K562 (cell line): ENCODE results near the gene SLC34A1. TPM values are rescaled to one million over a fixed set of nuclear protein-coding genes. Genes with fewer than 3 reads are reported as not detected.
A peak's percentile ranks its signal among the peaks of the same experiment; 100 is the strongest.

ENCODE experiments used
- CREB3L1 ChIP-seq: fragments of 450-650 bp; IDR thresholded peaks from 2 replicates; pipeline ENCODE4 v1.6.1; 2014; ENCODE audit warnings: low read depth, mild to moderate bottlenecking, moderate library complexity, borderline replicate concordance
- HLTF ChIP-seq: fragments of 450-650 bp; IDR thresholded peaks from 2 replicates; pipeline ENCODE4 v1.6.1; 2016
- POLR2B ChIP-seq: fragments of 450-650 bp; IDR thresholded peaks from 2 replicates; pipeline ENCODE4 v1.6.1; 2018; ENCODE audit warnings: low read depth; ENCODE audit not compliant: partially characterized antibody
- SRSF3 ChIP-seq: fragments of 200-400 bp; formaldehyde crosslinking; IDR thresholded peaks from 2 replicates; pipeline ENCODE4 v1.6.1; 2016; ENCODE audit warnings: mild to moderate bottlenecking, low read length, moderate library complexity; ENCODE audit not compliant: insufficient read depth
- ZNF134 ChIP-seq: fragments of 250-450 bp; sonication (Bioruptor Pico); conservative IDR thresholded peaks from 2 replicates; pipeline ENCODE4 v1.4.0; 2020
- ZNF239 ChIP-seq: fragments of 250-450 bp; sonication (Bioruptor Pico); IDR thresholded peaks from 2 replicates; pipeline ENCODE4 v1.4.0; 2020; ENCODE audit warnings: mild to moderate bottlenecking
- ZNF444 ChIP-seq: fragments of 250-450 bp; sonication (Bioruptor Pico); IDR thresholded peaks from 2 replicates; pipeline ENCODE4 v1.4.0; 2020; ENCODE audit warnings: mild to moderate bottlenecking, moderate library complexity
- ZNF445 ChIP-seq: fragments of 250-450 bp; sonication (Bioruptor Pico); IDR thresholded peaks from 2 replicates; pipeline ENCODE4 v1.4.0; 2020; ENCODE audit warnings: low read depth, mild to moderate bottlenecking, moderate library complexity
- ZNF512 ChIP-seq: IDR thresholded peaks from 2 replicates; pipeline ENCODE4 v1.6.1; 2016; ENCODE audit warnings: missing genetic modification characterization, missing compliant biosample characterization
- ZNF644 ChIP-seq: fragments of 200-800 bp; sonication (Bioruptor generic); IDR thresholded peaks from 2 replicates; pipeline ENCODE4 v1.6.1; 2016; ENCODE audit warnings: low read depth, missing genetic modification characterization, missing compliant biosample characterization
- ZNF707 ChIP-seq: fragments of 250-450 bp; sonication (Bioruptor Pico); conservative IDR thresholded peaks from 2 replicates; pipeline ENCODE4 v1.8.0; 2022; ENCODE audit warnings: inconsistent platforms, mild to moderate bottlenecking, moderate library complexity
- ZNF75A ChIP-seq: fragments of 450-650 bp; formaldehyde crosslinking; IDR thresholded peaks from 2 replicates; pipeline ENCODE4 v1.4.0; 2020; ENCODE audit warnings: mild to moderate bottlenecking
- polyA plus RNA-seq, 8 experiments: library from polyadenylated mRNA; depleted of rRNA in 4 of 8; stranded (reverse) in 5 of 8; unstranded in 3 of 8; fragments of >200 nt; fragmentation: Nextera tagmentation in 2 of 8; fragmentation: Illumina TruSeq in 1 of 8; extraction: Ambion mirVana in 2 of 8; extraction: Trizol in 1 of 8; gene quantifications; 2 replicates each; pipeline versions ENCODE4 v1.2.1 to v1.2.3, GENCODE V29; 2011 to 2014; ENCODE audit warnings: inconsistent platforms in 1 of 8, missing spikeins in 1 of 8
- total RNA-seq, 7 experiments: library from RNA; depleted of rRNA in 6 of 7; stranded (reverse); fragments of >200 nt in 6 of 7; fragmentation: Illumina TruSeq in 2 of 7; extraction: Trizol in 2 of 7; gene quantifications; 2 replicates each; pipeline versions ENCODE4 v1.2.1 to v1.2.3, GENCODE V29; 2011 to 2021; ENCODE audit warnings: low replicate concordance in 1 of 7
- TF ChIP-seq, protein P1 (sequence below): fragments of 250-450 bp; sonication (Bioruptor Pico); IDR thresholded peaks from 2 replicates; pipeline ENCODE4 v1.4.0; 2020; ENCODE audit warnings: mild to moderate bottlenecking, moderate library complexity
- TF ChIP-seq, protein P2 (sequence below), 2 experiments: IDR thresholded peaks in 1 of 2; conservative IDR thresholded peaks in 1 of 2; 2 replicates each; pipeline ENCODE4 v1.6.1; 2016; ENCODE audit warnings: low read depth in 2 of 2, mild to moderate bottlenecking in 1 of 2, missing compliant biosample characterization in 1 of 2, missing genetic modification characterization in 1 of 2, moderate library complexity in 1 of 2
- TF ChIP-seq, protein P3 (sequence below): fragments of 450-650 bp; IDR thresholded peaks from 2 replicates; pipeline ENCODE4 v1.6.1; 2016; ENCODE audit warnings: antibody characterized with exemption

The SLC34A1 gene
- total and polyA plus RNA-seq, 9 of the 15 experiments (the other 6 are each of a cell fraction or from before 2014, with no cell fraction given): not detected

GRCh38 chr5:177404641-177405179, 20.5 kb downstream of the SLC34A1 start (continued):
- TF ChIP-seq, protein P1, sequence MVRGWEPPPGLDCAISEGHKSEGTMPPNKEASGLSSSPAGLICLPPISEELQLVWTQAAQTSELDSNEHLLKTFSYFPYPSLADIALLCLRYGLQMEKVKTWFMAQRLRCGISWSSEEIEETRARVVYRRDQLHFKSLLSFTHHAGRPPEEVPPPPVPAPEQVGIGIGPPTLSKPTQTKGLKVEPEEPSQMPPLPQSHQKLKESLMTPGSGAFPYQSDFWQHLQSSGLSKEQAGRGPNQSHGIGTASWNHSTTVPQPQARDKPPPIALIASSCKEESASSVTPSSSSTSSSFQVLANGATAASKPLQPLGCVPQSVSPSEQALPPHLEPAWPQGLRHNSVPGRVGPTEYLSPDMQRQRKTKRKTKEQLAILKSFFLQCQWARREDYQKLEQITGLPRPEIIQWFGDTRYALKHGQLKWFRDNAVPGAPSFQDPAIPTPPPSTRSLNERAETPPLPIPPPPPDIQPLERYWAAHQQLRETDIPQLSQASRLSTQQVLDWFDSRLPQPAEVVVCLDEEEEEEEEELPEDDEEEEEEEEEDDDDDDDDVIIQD: no peak
- TF ChIP-seq ZNF707 (no peak), ZNF445 (CRISPR knock-in tag) (no peak), ZNF75A (CRISPR knock-in tag) (no peak), HLTF (no peak), CREB3L1 (no peak), ZNF239 (CRISPR knock-in tag) (no peak), ZNF644 (tag) (no peak), ZNF444 (CRISPR knock-in tag) (no peak), ZNF134 (no peak), SRSF3 (0 out of 2 replicates have a peak, but pooled peaks have one; percentile 82), POLR2B (peak; percentile 25), ZNF512 (tag) (no peak)
- TF ChIP-seq, protein P2, sequence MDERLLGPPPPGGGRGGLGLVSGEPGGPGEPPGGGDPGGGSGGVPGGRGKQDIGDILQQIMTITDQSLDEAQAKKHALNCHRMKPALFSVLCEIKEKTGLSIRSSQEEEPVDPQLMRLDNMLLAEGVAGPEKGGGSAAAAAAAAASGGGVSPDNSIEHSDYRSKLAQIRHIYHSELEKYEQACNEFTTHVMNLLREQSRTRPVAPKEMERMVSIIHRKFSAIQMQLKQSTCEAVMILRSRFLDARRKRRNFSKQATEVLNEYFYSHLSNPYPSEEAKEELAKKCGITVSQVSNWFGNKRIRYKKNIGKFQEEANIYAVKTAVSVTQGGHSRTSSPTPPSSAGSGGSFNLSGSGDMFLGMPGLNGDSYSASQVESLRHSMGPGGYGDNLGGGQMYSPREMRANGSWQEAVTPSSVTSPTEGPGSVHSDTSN (CRISPR knock-in tag; IDR thresholded peaks at IDR 0.05; ENCODE audit: low read depth): no peak
- TF ChIP-seq, protein P2 (tag; conservative IDR thresholded peaks at IDR 0.05; ENCODE audit: low read depth): no peak
- TF ChIP-seq, protein P3, sequence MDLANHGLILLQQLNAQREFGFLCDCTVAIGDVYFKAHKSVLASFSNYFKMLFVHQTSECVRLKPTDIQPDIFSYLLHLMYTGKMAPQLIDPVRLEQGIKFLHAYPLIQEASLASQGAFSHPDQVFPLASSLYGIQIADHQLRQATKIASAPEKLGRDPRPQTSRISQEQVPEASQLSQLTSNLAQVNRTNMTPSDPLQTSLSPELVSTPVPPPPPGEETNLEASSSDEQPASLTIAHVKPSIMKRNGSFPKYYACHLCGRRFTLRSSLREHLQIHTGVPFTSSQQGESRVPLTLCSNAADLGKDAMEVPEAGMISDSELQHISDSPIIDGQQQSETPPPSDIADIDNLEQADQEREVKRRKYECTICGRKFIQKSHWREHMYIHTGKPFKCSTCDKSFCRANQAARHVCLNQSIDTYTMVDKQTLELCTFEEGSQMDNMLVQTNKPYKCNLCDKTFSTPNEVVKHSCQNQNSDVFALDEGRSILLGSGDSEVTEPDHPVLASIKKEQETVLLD: no peak
